ENCODE results near the gene MEIOSIN. TPM values are rescaled to one million over a fixed set of nuclear protein-coding genes. Genes with fewer than 3 reads are reported as not detected.
A peak's percentile ranks its signal among the peaks of the same experiment; 100 is the strongest.

Gene MEIOSIN
- total and polyA plus RNA-seq, 2 of the 4 experiments (the other 2 are of a cell fraction) = not detected

DNA sequence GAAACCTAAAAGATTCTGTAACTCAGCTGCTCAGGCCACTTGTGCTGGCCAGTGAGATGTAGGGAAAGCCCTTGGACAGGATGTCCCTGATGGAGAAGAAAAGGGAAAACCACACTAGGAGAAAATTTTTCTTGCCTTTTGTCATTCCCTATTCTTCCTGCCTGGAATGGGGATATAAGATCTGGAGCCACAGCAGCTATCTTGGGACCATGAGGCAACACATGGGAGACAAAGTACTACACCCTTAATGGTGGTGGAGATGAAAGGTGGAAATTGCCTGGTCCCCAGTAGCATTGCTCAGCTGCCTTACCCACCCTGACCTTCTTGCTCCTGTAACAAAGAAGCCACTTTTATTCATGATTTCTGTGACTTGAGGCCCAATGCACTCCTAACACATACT is 72.5 kb downstream of the MEIOSIN start:
- no peak overlapping the region for H3K9ac ChIP-seq (ENCODE audit: low read depth, low read length)
- peak overlapping the region; percentile 86; the same call in 1 of the 2 replicates for H2AK5ac ChIP-seq (ENCODE audit: low read depth, low read length)
- H3K27me3 ChIP-seq (ENCODE audit: control insufficient read depth, insufficient read depth, low read length) = no peaks in the 10 kb centered on the region
- H3K14ac ChIP-seq (replicated peaks; ENCODE audit: low read depth, low read length) = peak overlapping the region; percentile 25; the same call in 1 of the 2 replicates
- peak overlapping the region; percentile 9 for H2AFZ ChIP-seq (replicated peaks; ENCODE audit: low read length, poor library complexity)
- intact Hi-C loops (cut with micrococcal nuclease) = no loop called here
- no peaks in the 10 kb centered on the region for H4K20me1 ChIP-seq (ENCODE audit: insufficient read depth, low read length)
- peak overlapping the region; percentile 87 for H3K4ac ChIP-seq (ENCODE audit: low read depth, low read length)
- in situ Hi-C loops (cut with MboI; ENCODE audit: low sequenced_read_pairs) = no loop called here
- no peak for TF ChIP-seq POLR2A (IDR thresholded peaks at IDR 0.05; ENCODE audit: low read depth, low read length)
- TF ChIP-seq RCOR1 (IDR thresholded peaks at IDR 0.05; ENCODE audit: insufficient replicate concordance, low read length) = peak; percentile 80
- H4K91ac ChIP-seq (ENCODE audit: insufficient read depth, low read depth, low read length) = peak overlapping the region; percentile 50
- H3K9me1 ChIP-seq (ENCODE audit: insufficient read depth, low read length) = peaks cover 7% of the 10 kb centered on the region
- peak overlapping the region; percentile 67 for H2BK15ac ChIP-seq (ENCODE audit: low read depth, low read length)
- no peaks in the 10 kb centered on the region for H3K36me3 ChIP-seq (ENCODE audit: control insufficient read depth, insufficient read depth, low read length)
- H2BK120ac ChIP-seq (ENCODE audit: low read depth, low read length) = peak overlapping the region; percentile 72; the same call in 1 of the 2 replicates
- H3K79me1 ChIP-seq (ENCODE audit: low read depth in 1 of 2, low read length in 2 of 2) = no peaks in the 10 kb centered on the region
- no peak for DNase-seq
- BruUV-seq (replicated peaks) = no TSS peak
- dilution Hi-C loops (cut with HindIII; ENCODE audit: low sequenced_read_pairs, unreplicated experiment) = no loop called here
- peaks cover 10% of the 10 kb centered on the region for H3K4me1 ChIP-seq (ENCODE audit: control insufficient read depth, insufficient read depth, low read length)
- no peak for ATAC-seq (ENCODE audit: low read depth)
- H3K18ac ChIP-seq (ENCODE audit: low read depth, low read length) = peak overlapping the region; percentile 58; the same call in 1 of the 2 replicates
- H3K4me2 ChIP-seq (ENCODE audit: low read depth, low read length) = no peak overlapping the region
- H2AK9ac ChIP-seq (replicated peaks; ENCODE audit: low read depth, low read length, poor library complexity) = peak overlapping the region; percentile 77
- peak overlapping the region; percentile 72; the same call in 1 of the 2 replicates for H2BK20ac ChIP-seq (ENCODE audit: low read depth, low read length)
- 0 out of 2 replicates have a peak overlapping the region, but pooled peaks have one; percentile 42 for H3K23ac ChIP-seq (ENCODE audit: low read depth, low read length)
- H3K9me3 ChIP-seq (ENCODE audit: control insufficient read depth, insufficient read depth, low read length) = peaks cover 4% of the 10 kb centered on the region
- H3K56ac ChIP-seq (ENCODE audit: extremely low read depth, insufficient read depth, low read length) = no peak overlapping the region
- ChIA-PET POLR2A (ENCODE audit: unreplicated experiment) (no interaction called here), CTCF (no interaction called here)
- no peak overlapping the region for H3K4me3 ChIP-seq (ENCODE audit: insufficient read depth, low read depth, low read length)
- H3K27ac ChIP-seq (ENCODE audit: insufficient read depth, low read length) = no peak overlapping the region
- peak overlapping the region in 1 of 2 experiments; percentile 82; a peak in 2 of 4 replicates for H4K8ac ChIP-seq (ENCODE audit: low read depth in 2 of 2, low read length in 2 of 2)
- H2BK5ac ChIP-seq (ENCODE audit: low read depth, low read length, poor library complexity, severe bottlenecking) = no peak overlapping the region
- H4K5ac ChIP-seq (ENCODE audit: low read depth, low read length) = no peak overlapping the region
